ENCODE data around the gene PRKN. TPM values are rescaled to one million over a fixed set of nuclear protein-coding genes. Genes with fewer than 3 reads are reported as not detected.

The PRKN gene
- total and polyA plus RNA-seq, 2 experiments from 2014 or later = 1.2 to 2.3 TPM

GRCh38 chr6:161482517-161482858 is 1245.1 kb downstream of the PRKN start:
- TF ChIP-seq EZH2phosphoT487 (IDR thresholded peaks at IDR 0.05; ENCODE audit: insufficient read depth, low read depth) (no peak), EZH2 (IDR thresholded peaks at IDR 0.05; ENCODE audit: insufficient read depth, poor library complexity, severe bottlenecking) (no peak)
- H3K36me3 ChIP-seq (ENCODE audit: low read depth) = no peaks in the 10 kb centered on the region
- no peak for DNase-seq
- peaks cover 15% of the 10 kb centered on the region for H3K4me1 ChIP-seq (ENCODE audit: insufficient read depth)
- H3K79me2 ChIP-seq (ENCODE audit: insufficient read depth) = no peaks in the 10 kb centered on the region
- H2AFZ ChIP-seq = no peak overlapping the region
- WGBS, 2 experiments (ENCODE audit: low coverage in 1 of 2, low lambda C conversion rate in 2 of 2, missing lambda C conversion rate in 2 of 2) = 72 to 76% methylated on average over 3 of the region's 3 CpGs
- H3K4me3 ChIP-seq = no peak overlapping the region
- H3K27me3 ChIP-seq (replicated peaks; ENCODE audit: insufficient read depth) = no peaks in the 10 kb centered on the region
- H3K9me2 ChIP-seq (ENCODE audit: insufficient read depth) = no peaks in the 10 kb centered on the region
- H3K9me3 ChIP-seq (ENCODE audit: low read depth) = no peaks in the 10 kb centered on the region
- H3K27ac ChIP-seq = no peak overlapping the region
- in situ Hi-C loops (cut with MboI) = no loop called here
- no peak overlapping the region for H3K4me2 ChIP-seq (ENCODE audit: unreplicated experiment)
- H3K9ac ChIP-seq = no peak overlapping the region
- H4K20me1 ChIP-seq (ENCODE audit: insufficient read depth) = no peaks in the 10 kb centered on the region
- H3F3A ChIP-seq (ENCODE audit: insufficient read depth) = 0 out of 2 replicates have a peak, but pooled peaks cover 4% of the 10 kb centered on the region

GRCh38 chr6:161481786-161482516 is 1245.6 kb downstream of the PRKN start:
- no peaks in the 10 kb centered on the region for H3K9me2 ChIP-seq (ENCODE audit: insufficient read depth)
- TF ChIP-seq EZH2phosphoT487 (IDR thresholded peaks at IDR 0.05; ENCODE audit: insufficient read depth, low read depth) (no peak), EZH2 (IDR thresholded peaks at IDR 0.05; ENCODE audit: insufficient read depth, poor library complexity, severe bottlenecking) (no peak)
- H3K27me3 ChIP-seq (replicated peaks; ENCODE audit: insufficient read depth) = no peaks in the 10 kb centered on the region
- H3K4me2 ChIP-seq (ENCODE audit: unreplicated experiment) = no peak overlapping the region
- H4K20me1 ChIP-seq (ENCODE audit: insufficient read depth) = no peaks in the 10 kb centered on the region
- no peak overlapping the region for H3K4me3 ChIP-seq
- WGBS, 2 experiments (ENCODE audit: low coverage in 1 of 2, low lambda C conversion rate in 2 of 2, missing lambda C conversion rate in 2 of 2) = 82 to 87% methylated on average over 3 of the region's 3 CpGs
- H3K4me1 ChIP-seq (ENCODE audit: insufficient read depth) = peaks cover 9% of the 10 kb centered on the region
- no peaks in the 10 kb centered on the region for H3K9me3 ChIP-seq (ENCODE audit: low read depth)
- in situ Hi-C loops (cut with MboI) = no loop called here
- no peak overlapping the region for H2AFZ ChIP-seq
- H3K36me3 ChIP-seq (ENCODE audit: low read depth) = no peaks in the 10 kb centered on the region
- DNase-seq = no peak
- no peak overlapping the region for H3K27ac ChIP-seq
- 0 out of 2 replicates have a peak, but pooled peaks cover 4% of the 10 kb centered on the region for H3F3A ChIP-seq (ENCODE audit: insufficient read depth)
- H3K79me2 ChIP-seq (ENCODE audit: insufficient read depth) = no peaks in the 10 kb centered on the region
- H3K9ac ChIP-seq = no peak overlapping the region

GRCh38 chr6:161480421-161481155 is 1247.0 kb downstream of the PRKN start:
- no peaks in the 10 kb centered on the region for H3K36me3 ChIP-seq (ENCODE audit: low read depth)
- H3K9ac ChIP-seq = no peak overlapping the region
- H3K9me2 ChIP-seq (ENCODE audit: insufficient read depth) = no peaks in the 10 kb centered on the region
- H3K4me2 ChIP-seq (ENCODE audit: unreplicated experiment) = no peak overlapping the region
- WGBS, 2 experiments (ENCODE audit: low coverage in 1 of 2, low lambda C conversion rate in 2 of 2, missing lambda C conversion rate in 2 of 2) = 91 to 92% methylated on average over 12 of the region's 12 CpGs
- 0 out of 2 replicates have a peak, but pooled peaks cover 4% of the 10 kb centered on the region for H3F3A ChIP-seq (ENCODE audit: insufficient read depth)
- H3K9me3 ChIP-seq (ENCODE audit: low read depth) = no peaks in the 10 kb centered on the region
- H4K20me1 ChIP-seq (ENCODE audit: insufficient read depth) = no peaks in the 10 kb centered on the region
- H3K4me3 ChIP-seq = no peak overlapping the region
- H2AFZ ChIP-seq = no peak overlapping the region
- in situ Hi-C loops (cut with MboI) = no loop called here
- H3K27ac ChIP-seq = no peak overlapping the region
- H3K79me2 ChIP-seq (ENCODE audit: insufficient read depth) = no peaks in the 10 kb centered on the region
- no peak for DNase-seq
- no peaks in the 10 kb centered on the region for H3K4me1 ChIP-seq (ENCODE audit: insufficient read depth)
- TF ChIP-seq EZH2 (IDR thresholded peaks at IDR 0.05; ENCODE audit: insufficient read depth, poor library complexity, severe bottlenecking) (no peak), EZH2phosphoT487 (IDR thresholded peaks at IDR 0.05; ENCODE audit: insufficient read depth, low read depth) (no peak)
- no peaks in the 10 kb centered on the region for H3K27me3 ChIP-seq (replicated peaks; ENCODE audit: insufficient read depth)

GRCh38 chr6:161479376-161479775 is 1248.2 kb downstream of the PRKN start:
- Histone ChIP-seq H3K79me2 (ENCODE audit: insufficient read depth) (no peaks in the 10 kb centered on the region), H3K27ac (no peak overlapping the region), H3K9me2 (ENCODE audit: insufficient read depth) (no peaks in the 10 kb centered on the region), H3K27me3 (replicated peaks; ENCODE audit: insufficient read depth) (no peaks in the 10 kb centered on the region), H3K9me3 (ENCODE audit: low read depth) (no peaks in the 10 kb centered on the region), H4K20me1 (ENCODE audit: insufficient read depth) (no peaks in the 10 kb centered on the region), H2AFZ (no peak overlapping the region), H3K9ac (no peak overlapping the region), H3K36me3 (ENCODE audit: low read depth) (no peaks in the 10 kb centered on the region), H3K4me3 (no peak overlapping the region), H3F3A (ENCODE audit: insufficient read depth) (0 out of 2 replicates have a peak, but pooled peaks cover 4% of the 10 kb centered on the region), H3K4me1 (ENCODE audit: insufficient read depth) (no peaks in the 10 kb centered on the region), H3K4me2 (ENCODE audit: unreplicated experiment) (no peak overlapping the region)
- no peak for DNase-seq
- WGBS, 2 experiments (ENCODE audit: low coverage in 1 of 2, low lambda C conversion rate in 2 of 2, missing lambda C conversion rate in 2 of 2) = 95% methylated on average over 4 of the region's 4 CpGs
- TF ChIP-seq EZH2phosphoT487 (IDR thresholded peaks at IDR 0.05; ENCODE audit: insufficient read depth, low read depth) (no peak), EZH2 (IDR thresholded peaks at IDR 0.05; ENCODE audit: insufficient read depth, poor library complexity, severe bottlenecking) (no peak)
- in situ Hi-C loops (cut with MboI) = no loop called here
